ENCODE data around the gene NEU4. TPM values are rescaled to one million over a fixed set of nuclear protein-coding genes. Genes with fewer than 3 reads are reported as not detected.

The NEU4 gene
- total RNA-seq, 1 donor from 2014 or later, result 0.14 TPM

DNA sequence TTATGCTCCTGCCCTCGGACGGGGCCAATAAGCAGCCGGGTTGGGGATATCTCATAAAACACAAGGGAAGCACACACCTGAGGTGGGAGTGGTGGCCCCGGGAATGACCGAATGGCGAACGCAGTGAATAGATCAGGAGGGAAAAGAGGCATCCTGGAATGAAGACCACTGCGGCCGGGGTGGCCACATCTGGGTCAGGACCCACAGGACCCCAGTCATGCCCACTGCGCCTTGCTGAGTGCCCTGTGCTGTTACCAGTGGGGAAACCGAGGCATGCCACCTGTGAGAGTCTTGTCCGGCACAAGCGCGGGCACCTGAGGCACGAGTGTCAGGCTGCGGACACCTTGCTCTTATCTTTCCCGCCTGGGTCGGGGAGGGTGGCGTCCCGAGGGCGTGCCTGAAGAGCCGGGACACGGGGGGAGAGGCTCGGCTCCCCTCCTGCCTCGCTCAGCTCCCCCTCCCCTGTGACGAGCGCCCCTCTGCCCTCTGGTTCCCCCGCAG, 48.1 kb downstream of the NEU4 start:
- TF ChIP-seq, protein P1, sequence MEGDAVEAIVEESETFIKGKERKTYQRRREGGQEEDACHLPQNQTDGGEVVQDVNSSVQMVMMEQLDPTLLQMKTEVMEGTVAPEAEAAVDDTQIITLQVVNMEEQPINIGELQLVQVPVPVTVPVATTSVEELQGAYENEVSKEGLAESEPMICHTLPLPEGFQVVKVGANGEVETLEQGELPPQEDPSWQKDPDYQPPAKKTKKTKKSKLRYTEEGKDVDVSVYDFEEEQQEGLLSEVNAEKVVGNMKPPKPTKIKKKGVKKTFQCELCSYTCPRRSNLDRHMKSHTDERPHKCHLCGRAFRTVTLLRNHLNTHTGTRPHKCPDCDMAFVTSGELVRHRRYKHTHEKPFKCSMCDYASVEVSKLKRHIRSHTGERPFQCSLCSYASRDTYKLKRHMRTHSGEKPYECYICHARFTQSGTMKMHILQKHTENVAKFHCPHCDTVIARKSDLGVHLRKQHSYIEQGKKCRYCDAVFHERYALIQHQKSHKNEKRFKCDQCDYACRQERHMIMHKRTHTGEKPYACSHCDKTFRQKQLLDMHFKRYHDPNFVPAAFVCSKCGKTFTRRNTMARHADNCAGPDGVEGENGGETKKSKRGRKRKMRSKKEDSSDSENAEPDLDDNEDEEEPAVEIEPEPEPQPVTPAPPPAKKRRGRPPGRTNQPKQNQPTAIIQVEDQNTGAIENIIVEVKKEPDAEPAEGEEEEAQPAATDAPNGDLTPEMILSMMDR (conservative IDR thresholded peaks at IDR 0.05), result no peak
- H3K27ac Mint-ChIP-seq (ENCODE audit: unreplicated experiment), result no peak overlapping the region
- no peaks in the 10 kb centered on the region for H3K9me3 Mint-ChIP-seq

DNA sequence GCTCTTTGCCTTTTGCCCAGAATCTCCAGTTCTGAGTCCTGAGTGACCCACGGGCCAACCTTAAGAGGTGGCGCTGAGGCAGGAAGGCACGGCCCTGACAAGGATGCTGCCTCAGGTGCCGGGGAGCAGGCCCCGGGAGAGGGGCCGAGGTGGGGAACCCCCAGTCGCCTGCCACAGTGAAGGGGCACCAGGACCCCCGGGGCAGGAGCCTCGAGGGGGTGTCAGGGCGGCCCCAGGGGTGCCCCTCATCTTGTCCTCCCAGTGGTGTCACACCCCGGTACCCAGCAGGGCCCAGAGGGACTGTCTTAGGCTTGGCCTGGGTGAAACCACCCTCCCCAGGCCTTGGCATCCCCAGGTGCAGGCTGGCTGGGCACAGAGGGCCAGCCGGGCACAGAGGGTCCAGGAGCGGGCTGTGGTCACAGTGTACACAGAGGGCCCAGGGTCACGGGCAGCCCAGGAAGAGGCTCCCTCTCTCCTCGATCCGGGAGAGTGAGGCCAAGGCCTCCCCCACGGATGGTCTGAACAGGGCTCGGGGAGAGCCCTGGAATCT, 48.7 kb downstream of the NEU4 start:
- TF ChIP-seq, protein P1 (conservative IDR thresholded peaks at IDR 0.05), result no peak
- H3K9me3 Mint-ChIP-seq, result no peaks in the 10 kb centered on the region
- no peaks in the 10 kb centered on the region for H3K27me3 Mint-ChIP-seq (ENCODE audit: low read depth)
- H3K36me3 Mint-ChIP-seq (ENCODE audit: low read depth), result no peaks in the 10 kb centered on the region
- no peak overlapping the region for H3K4me3 Mint-ChIP-seq
- no peak for DNase-seq (ENCODE audit: low read depth, low spot score)
- no peak overlapping the region for H3K27ac Mint-ChIP-seq (ENCODE audit: unreplicated experiment)
- H3K4me1 Mint-ChIP-seq, result peaks cover 10% of the 10 kb centered on the region

More for the DNA sequence above, 48.1 kb downstream of the NEU4 start:
- H3K4me3 Mint-ChIP-seq, result no peak overlapping the region
- no peaks in the 10 kb centered on the region for H3K27me3 Mint-ChIP-seq (ENCODE audit: low read depth)
- no peaks in the 10 kb centered on the region for H3K36me3 Mint-ChIP-seq (ENCODE audit: low read depth)
- DNase-seq (ENCODE audit: low read depth, low spot score), result no peak
- peaks cover 10% of the 10 kb centered on the region for H3K4me1 Mint-ChIP-seq

DNA sequence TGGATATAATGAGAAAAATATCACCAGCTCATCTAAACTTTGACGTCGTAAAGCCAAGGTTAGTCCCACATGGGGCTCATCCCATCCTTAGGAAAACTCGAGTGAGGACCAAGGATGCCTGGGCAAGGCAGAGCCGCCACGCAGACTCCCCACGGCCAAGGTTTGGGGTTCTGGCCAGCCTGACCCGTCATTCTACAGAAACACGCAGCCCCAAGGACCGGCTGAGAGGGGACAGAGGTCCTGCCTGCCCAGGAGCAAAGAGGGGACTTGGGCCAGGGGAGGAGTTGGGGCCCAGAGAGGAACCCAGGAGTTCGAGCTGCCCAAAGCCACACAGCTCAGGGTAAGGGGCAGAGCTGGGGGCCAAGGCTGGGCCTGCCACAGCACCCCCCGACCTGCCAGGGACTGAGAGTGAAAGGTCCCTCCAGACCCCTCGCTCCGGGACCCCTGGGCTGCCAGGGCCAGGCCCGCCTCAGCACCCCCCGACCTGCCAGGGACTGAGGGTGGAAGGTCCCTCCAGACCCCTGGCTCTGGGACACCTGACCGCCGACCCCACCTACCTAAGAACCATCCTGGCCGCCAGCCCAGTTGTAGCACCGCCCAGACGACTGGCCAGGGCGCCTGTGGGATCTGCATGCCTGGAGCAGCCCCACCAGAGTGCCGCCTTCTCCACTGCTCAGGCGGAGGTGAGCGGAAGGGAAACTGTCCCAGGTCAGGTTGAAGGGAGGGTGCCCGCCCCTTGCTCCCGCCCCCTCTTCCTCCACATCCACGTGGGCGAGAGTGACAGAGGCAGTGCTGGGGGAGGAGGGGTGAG, 49.4 kb downstream of the NEU4 start, which contains the start of gene PDCD1:
Gene PDCD1, minus strand, starts transcription at position 689 of the 811 bp plus-strand sequence. Its CDS starts 56 bp downstream, at position 633.
- Mint-ChIP-seq H3K36me3 (ENCODE audit: low read depth) (no peaks in the 10 kb centered on the region), H3K9me3 (no peaks in the 10 kb centered on the region), H3K27ac (ENCODE audit: unreplicated experiment) (peak within 1 kb of the TSS; percentile 93), H3K27me3 (ENCODE audit: low read depth) (no peaks in the 10 kb centered on the region), H3K4me3 (no peak within 1 kb of the TSS), H3K4me1 (peaks cover 10% of the 10 kb centered on the region)
- TF ChIP-seq, protein P1 (conservative IDR thresholded peaks at IDR 0.05), result no peak
- no peak for DNase-seq (ENCODE audit: low read depth, low spot score)

DNA sequence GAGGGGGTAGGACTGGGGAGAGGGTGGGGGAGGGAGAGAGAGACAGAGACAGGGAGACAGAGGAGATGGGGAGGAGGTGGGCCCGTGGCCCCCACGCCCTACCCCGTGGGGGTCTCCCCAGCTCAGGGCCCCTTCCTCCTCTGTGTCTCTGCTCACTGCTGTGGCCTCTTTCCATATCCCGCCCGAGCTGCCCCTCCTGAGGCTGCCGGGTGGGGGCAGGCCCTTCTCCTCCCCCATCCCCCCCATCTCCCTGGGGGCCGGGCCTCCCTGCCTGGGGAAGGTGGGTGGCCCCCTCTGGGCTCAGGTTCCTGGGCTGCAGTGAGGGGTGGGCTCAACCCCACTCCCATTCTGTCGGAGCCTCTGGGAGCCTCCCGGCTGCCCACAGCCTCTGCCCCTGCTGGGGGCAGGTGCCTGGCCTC, 50.0 kb downstream of the NEU4 start:
- Mint-ChIP-seq H3K27me3 (ENCODE audit: low read depth) (no peaks in the 10 kb centered on the region), H3K27ac (ENCODE audit: unreplicated experiment) (no peak overlapping the region), H3K36me3 (ENCODE audit: low read depth) (no peaks in the 10 kb centered on the region), H3K4me1 (peaks cover 12% of the 10 kb centered on the region), H3K9me3 (peaks cover under 1% of the 10 kb centered on the region), H3K4me3 (no peak overlapping the region)
- TF ChIP-seq, protein P1 (conservative IDR thresholded peaks at IDR 0.05), result no peak
- DNase-seq (ENCODE audit: low read depth, low spot score), result no peak

DNA sequence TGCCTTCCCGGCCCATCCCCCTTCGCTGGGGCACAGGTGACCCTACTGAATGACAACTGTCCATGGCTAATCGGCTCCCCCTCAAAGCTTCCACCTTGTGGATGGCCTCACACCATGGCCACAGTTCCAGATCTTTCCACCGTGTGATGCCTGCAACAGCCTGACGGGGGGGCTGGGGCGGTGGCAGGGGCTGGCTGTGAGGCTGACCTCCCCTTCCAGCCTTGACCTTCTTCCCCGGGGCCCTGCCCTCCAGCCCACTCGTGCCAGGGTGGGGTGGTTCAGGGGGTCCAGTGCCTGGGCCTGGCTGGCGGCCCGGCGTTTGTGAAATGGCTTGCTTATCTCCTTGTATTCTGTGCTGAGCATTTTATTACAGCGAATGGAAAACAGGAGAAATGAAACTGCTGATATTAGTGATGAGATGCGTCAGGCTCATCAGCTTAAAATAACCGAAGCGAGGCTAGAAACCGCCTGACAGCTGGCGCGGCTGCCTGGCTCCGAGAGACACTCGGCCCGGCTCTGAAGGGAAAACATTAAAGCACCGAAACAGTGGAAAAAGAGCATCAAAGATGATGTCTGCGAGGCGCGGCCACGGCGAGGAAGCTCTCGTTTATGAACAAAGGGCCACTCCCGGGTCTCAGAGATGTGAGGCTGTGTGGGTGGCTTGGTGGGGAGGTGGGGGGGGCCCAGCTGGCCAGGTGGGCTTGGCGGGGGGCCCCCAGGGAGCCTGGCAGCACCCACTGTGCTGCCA, 50.6 kb downstream of the NEU4 start:
- Mint-ChIP-seq H3K4me3 (no peak overlapping the region), H3K4me1 (peaks cover 16% of the 10 kb centered on the region), H3K27me3 (ENCODE audit: low read depth) (peaks cover 5% of the 10 kb centered on the region), H3K27ac (ENCODE audit: unreplicated experiment) (peak overlapping the region; percentile 93), H3K36me3 (ENCODE audit: low read depth) (peaks cover 4% of the 10 kb centered on the region), H3K9me3 (peaks cover 6% of the 10 kb centered on the region)
- TF ChIP-seq, protein P1 (conservative IDR thresholded peaks at IDR 0.05), result peak; percentile 23
- no peak for DNase-seq (ENCODE audit: low read depth, low spot score)
